GM12864 (cell line): ENCODE data around the gene SYT11.
"Not testable (repeated sequence)": the region's sequence is repeated elsewhere in the genome, so short reads cannot be mapped to it uniquely, and the experiment has no call there.

Source experiments
- DNase-seq: peaks from one replicate; pipeline ENCODE4 v3.0.0-alpha.2; 2011; ENCODE audit warnings: low read depth
- H3K4me3 ChIP-seq: 2 replicates; pipeline ENCODE4 v1.5.1; 2011; ENCODE audit warnings: mild to moderate bottlenecking, low read depth, low read length, control low read depth
- TF ChIP-seq, protein P1 (sequence below): IDR thresholded peaks from 2 replicates; pipeline ENCODE4 v1.5.1; 2011; ENCODE audit warnings: low read depth, mild to moderate bottlenecking, moderate library complexity, low read length, control low read depth, inconsistent platforms; ENCODE audit errors: missing control alignments

Gene SYT11

DNA sequence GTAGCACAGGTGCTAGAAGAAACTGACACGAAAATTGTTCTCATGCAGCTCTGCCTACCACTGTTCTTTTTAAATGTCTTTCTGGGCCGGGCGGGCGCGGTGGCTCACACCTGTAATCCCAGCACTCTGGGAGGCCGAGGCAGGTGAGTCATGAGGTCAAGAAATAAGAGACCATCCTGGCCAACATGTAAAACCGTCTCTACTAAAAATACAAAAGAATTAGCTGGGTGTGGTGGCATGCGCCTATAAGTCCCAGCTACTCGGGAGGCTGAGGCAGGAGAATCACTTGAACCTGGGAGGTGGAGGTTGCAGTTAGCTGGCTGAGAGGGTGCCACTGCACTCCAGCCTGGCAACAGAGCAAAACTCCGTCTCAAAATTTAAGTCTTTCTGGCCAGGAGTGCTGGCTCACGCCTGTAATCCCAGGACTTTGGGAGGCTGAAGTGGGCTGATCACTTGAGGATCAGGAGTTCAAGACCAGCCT, 52.7 kb downstream of the SYT11 start:
- H3K4me3 ChIP-seq, result no peak overlapping the region
- DNase-seq, result no peak
- TF ChIP-seq, protein P1, sequence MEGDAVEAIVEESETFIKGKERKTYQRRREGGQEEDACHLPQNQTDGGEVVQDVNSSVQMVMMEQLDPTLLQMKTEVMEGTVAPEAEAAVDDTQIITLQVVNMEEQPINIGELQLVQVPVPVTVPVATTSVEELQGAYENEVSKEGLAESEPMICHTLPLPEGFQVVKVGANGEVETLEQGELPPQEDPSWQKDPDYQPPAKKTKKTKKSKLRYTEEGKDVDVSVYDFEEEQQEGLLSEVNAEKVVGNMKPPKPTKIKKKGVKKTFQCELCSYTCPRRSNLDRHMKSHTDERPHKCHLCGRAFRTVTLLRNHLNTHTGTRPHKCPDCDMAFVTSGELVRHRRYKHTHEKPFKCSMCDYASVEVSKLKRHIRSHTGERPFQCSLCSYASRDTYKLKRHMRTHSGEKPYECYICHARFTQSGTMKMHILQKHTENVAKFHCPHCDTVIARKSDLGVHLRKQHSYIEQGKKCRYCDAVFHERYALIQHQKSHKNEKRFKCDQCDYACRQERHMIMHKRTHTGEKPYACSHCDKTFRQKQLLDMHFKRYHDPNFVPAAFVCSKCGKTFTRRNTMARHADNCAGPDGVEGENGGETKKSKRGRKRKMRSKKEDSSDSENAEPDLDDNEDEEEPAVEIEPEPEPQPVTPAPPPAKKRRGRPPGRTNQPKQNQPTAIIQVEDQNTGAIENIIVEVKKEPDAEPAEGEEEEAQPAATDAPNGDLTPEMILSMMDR, result no peak

DNA sequence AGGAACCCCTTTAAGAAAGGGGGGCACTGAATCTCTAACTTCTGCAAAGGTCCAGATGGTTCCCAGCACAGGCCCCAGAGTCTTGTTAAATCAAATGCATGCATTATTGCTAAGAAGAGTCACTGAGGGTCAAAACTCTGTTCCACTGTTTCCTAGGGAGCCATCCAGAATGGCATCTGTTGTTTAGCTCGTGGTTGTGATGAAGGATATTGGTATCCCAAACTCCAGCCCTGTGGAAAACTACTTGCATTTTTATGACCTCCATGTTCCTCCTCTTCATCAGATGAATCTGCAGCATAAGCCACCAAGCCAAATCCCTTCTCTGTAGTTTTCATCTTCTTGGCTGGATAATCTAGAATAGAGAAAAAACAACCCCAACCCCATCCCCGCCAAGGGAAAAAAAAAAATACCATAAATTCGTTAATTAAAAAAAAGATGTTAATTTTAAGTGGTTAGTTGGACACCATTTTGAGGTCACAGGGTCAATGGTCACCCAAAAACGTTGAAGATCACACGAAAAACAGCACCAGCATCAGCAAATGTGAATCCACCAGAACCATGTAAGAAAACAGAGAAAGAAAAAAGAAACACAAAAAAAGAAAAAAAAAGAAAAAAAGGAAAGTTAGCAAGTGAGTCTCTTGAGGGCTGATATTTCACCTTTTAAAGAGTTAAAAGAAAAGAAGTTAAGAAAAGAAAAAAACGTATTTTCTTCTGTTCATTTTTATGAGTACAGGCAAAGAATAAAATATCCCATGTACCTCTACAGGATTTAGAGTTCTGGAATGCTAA, 54.8 kb downstream of the SYT11 start:
- H3K4me3 ChIP-seq, result no peak overlapping the region
- TF ChIP-seq, protein P1, result no peak
- no peak for DNase-seq

DNA sequence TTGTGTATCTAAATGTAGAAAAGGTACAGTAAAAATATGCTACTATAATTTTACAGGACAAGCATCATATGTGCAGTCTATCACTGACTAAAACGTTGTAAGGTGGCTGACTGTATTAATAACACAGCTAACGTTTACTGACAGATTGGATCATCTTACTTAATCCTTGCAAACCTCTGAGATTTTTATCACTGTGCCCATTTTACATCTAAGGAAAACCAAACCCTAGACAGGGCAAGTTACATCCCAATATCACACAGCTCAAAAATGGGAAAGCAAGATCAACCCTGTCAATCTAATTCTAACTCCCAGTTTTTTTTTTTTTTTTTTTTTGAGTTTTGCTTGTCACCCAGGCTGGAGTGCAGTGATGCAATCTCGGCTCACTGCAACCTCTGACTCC, 59.3 kb downstream of the SYT11 start:
- TF ChIP-seq, protein P1, result no peak
- H3K4me3 ChIP-seq, result no peak overlapping the region
- no peak for DNase-seq

DNA sequence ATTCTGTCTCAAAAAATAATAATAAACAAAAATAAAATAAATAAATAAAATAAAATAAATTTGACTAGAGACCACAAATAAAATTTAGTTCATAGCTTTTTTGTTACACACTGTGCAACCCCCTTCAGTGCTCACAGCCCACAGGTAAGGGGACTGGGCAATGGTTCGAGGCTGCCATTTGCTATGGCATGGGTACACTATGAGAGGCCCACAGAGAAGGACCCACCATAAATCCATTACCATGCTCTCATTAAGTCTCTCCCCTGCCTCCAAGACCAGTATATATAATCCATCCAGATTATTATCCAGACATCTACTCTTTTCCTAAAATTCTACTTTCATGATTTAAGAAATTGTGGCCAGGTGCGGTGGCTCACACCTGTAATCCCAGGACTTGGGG, 60.4 kb downstream of the SYT11 start:
- TF ChIP-seq, protein P1, result no peak
- no peak for DNase-seq
- no peak overlapping the region for H3K4me3 ChIP-seq

DNA sequence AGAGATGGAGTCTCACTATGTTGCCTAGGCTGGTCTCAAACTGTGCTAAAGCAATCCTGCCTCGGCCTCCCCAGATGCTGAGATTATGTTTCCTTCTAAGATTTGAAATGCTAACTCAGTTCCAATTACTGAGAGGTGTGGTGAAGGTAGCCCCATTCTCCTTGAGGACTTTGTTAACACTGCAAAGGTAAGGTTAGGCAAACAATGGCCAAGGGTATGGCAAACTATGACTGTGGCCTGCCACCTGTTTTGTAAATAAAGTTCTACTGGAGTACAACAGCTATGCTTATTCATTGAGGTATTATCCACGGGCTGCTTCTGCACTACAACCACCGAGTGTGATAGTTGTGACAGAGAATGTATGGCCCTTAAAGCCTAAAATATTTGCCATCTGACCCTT, 61.4 kb downstream of the SYT11 start:
- DNase-seq, result no peak
- H3K4me3 ChIP-seq, result no peak overlapping the region
- TF ChIP-seq, protein P1, result no peak

DNA sequence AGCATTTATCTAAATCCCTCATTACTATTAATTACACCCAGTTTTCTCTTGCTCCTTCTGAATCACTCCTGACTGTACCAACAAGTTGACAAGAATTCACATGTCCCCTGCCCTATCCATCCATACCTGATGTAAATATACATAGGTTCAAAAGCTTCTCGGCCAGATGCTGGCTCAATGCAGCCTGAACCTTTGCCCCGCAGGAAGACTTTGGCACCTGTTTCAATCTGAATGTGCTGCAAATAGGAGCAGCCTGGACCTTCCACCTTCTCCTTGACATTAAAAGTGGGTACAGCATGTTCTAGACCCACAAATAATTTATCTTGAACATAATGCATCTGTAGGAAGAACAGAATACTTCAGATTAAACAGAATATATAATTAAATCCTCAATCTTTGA, 66.1 kb downstream of the SYT11 start:
- H3K4me3 ChIP-seq, result no peak overlapping the region
- TF ChIP-seq, protein P1, result no peak
- DNase-seq, result no peak

DNA sequence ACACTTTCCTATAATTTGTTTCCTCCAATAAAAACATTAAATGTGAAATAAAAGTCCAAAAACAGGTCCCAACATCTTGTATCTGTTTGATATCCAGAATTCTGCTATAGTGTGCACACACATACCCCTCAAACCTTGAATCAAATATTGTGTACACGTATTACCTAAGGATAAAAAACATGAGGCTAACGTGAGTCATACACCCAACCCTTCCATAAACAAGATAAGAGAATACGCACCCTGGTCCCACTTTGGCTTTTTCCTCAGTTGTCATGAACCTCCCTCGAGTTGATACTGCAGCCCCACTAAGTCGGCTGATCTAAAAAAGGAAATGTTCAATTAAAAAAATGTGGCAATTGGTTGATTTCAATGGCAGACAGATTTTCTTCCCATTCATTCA, 69.7 kb downstream of the SYT11 start:
- DNase-seq, result no peak
- TF ChIP-seq, protein P1, result no peak
- no peak overlapping the region for H3K4me3 ChIP-seq

DNA sequence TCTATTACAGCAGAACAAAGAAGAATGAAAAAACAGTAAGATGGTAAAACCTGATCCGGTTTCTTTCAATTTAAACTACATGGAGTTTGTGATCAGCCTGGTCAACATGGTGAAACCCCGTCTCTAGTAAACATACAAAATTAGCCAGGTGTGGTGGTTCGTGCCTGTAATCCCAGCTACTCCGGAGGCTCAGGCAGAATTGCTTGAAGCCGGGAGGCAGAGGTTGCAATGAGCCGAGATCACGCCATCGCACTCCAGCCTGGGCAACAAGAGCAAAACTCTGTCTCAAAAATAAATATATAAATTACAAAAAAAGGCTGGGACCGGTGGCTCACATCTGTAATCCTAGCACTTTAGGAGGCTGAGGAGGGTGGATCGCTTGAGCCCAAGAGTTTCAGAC, 71.4 kb downstream of the SYT11 start:
- H3K4me3 ChIP-seq, DNase-seq: not testable (repeated sequence)
